Ishikawa (cell line): ENCODE results near the gene KRT35.

ENCODE experiments used
- CEBPB ChIP-seq: IDR thresholded peaks from 2 replicates; pipeline ENCODE4 v1.6.1; 2012
- CREB1 ChIP-seq: IDR thresholded peaks from 2 replicates; pipeline ENCODE4 v1.6.1; 2012; ENCODE audit warnings: low read depth
- EGR1 ChIP-seq: IDR thresholded peaks from 2 replicates; pipeline ENCODE4 v1.6.1; 2012
- EP300 ChIP-seq: IDR thresholded peaks from 2 replicates; pipeline ENCODE4 v1.6.1; 2012; ENCODE audit warnings: borderline replicate concordance
- FOXM1 ChIP-seq: IDR thresholded peaks from 2 replicates; pipeline ENCODE4 v1.6.1; 2012; ENCODE audit warnings: low read depth, borderline replicate concordance
- NFIC ChIP-seq: IDR thresholded peaks from 2 replicates; pipeline ENCODE4 v1.6.1; 2012
- RAD21 ChIP-seq: IDR thresholded peaks from 2 replicates; pipeline ENCODE4 v1.6.1; 2012; ENCODE audit warnings: low read depth
- REST ChIP-seq: IDR thresholded peaks from 2 replicates; pipeline ENCODE4 v1.6.1; 2012; ENCODE audit warnings: low read depth, mild to moderate bottlenecking
- TAF1 ChIP-seq: IDR thresholded peaks from 2 replicates; pipeline ENCODE4 v1.6.1; 2012; ENCODE audit warnings: low read depth, mild to moderate bottlenecking
- TCF12 ChIP-seq: IDR thresholded peaks from 2 replicates; pipeline ENCODE4 v1.6.1; 2012; ENCODE audit warnings: low read depth
- TEAD4 ChIP-seq: IDR thresholded peaks from 2 replicates; pipeline ENCODE4 v1.6.1; 2012
- USF1 ChIP-seq: IDR thresholded peaks from 2 replicates; pipeline ENCODE4 v1.6.1; 2012
- YY1 ChIP-seq: IDR thresholded peaks from 2 replicates; pipeline ENCODE4 v1.6.1; 2012; ENCODE audit warnings: low read depth
- ZBTB7A ChIP-seq: IDR thresholded peaks from 2 replicates; pipeline ENCODE4 v1.6.1; 2012; ENCODE audit warnings: low read depth
- TF ChIP-seq, protein P1 (sequence below): IDR thresholded peaks from 2 replicates; pipeline ENCODE4 v1.6.1; 2012

The KRT35 gene

GRCh38 chr17:41513168-41513547 is 32.2 kb upstream of the KRT35 start:
- TF ChIP-seq TAF1 = no peak
- TF ChIP-seq EGR1 = no peak
- no peak for TF ChIP-seq RAD21
- no peak for TF ChIP-seq CREB1
- peak; percentile 43; the same call in 1 of the 2 replicates for TF ChIP-seq EP300
- TF ChIP-seq NFIC = peak; percentile 93
- TF ChIP-seq ZBTB7A = no peak
- TF ChIP-seq YY1 = no peak
- TF ChIP-seq CEBPB = no peak
- peak; percentile 68 for TF ChIP-seq TCF12
- peak; percentile 42; the same call in 1 of the 2 replicates for TF ChIP-seq TEAD4

DNA sequence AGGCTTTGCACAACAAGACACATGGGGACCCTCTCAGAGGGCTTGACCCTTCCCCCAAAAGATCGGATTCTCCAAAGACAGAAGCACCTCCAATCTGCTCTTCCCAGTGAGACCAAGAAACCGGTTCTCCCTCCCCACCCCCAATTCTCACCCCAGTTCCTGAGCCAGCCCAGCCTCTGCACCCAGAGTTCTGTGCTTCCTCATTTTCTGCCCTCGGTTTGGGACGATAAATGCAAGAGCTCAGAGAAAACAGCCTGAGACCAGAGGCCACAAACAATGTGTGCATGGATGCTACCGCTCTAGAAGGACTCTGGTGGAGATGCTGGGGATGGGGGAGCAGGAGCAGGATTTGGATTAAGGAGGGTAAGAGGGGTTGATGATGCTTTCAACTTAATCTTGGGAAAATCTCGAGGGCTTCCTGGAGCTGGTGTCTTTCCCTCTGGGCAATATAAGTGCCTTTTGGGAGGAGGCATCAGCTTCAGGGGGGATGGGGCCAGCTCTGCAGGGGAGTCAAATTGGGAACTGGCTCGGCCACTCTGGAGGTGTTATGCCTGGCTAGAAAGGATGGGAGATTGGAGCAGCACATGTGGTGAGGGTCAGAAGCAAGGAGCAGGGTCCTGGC is 31.7 kb upstream of the KRT35 start:
- no peak for TF ChIP-seq RAD21
- TF ChIP-seq REST = no peak
- no peak for TF ChIP-seq TCF12
- TF ChIP-seq EGR1 = no peak
- no peak for TF ChIP-seq TEAD4
- no peak for TF ChIP-seq YY1
- TF ChIP-seq ZBTB7A = no peak
- no peak for TF ChIP-seq TAF1
- no peak for TF ChIP-seq EP300
- TF ChIP-seq CREB1 = no peak
- TF ChIP-seq NFIC = no peak
- no peak for TF ChIP-seq FOXM1
- TF ChIP-seq, protein P1, sequence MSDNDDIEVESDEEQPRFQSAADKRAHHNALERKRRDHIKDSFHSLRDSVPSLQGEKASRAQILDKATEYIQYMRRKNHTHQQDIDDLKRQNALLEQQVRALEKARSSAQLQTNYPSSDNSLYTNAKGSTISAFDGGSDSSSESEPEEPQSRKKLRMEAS = no peak
- TF ChIP-seq CEBPB = no peak
- no peak for TF ChIP-seq USF1

DNA sequence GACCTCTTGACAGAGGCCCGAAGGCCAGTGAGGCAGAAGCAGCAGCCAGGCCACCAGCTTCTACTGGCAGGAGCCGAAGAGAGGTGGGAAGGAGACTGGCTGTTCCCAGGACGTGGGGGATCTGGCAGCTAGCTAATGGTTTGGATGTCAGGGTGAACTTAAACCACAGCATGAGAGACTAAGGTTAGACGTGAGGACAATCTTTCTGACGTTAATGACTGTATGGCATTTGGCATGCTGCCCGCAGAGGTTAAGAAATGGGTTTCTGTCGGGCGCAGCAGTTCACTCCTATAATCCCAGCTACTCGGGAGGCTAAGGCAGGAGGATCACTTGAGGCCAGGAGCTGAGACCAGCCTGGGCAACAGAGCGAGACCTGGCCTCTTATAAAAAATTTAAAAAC is 30.8 kb upstream of the KRT35 start:
- no peak for TF ChIP-seq ZBTB7A
- no peak for TF ChIP-seq CEBPB
- no peak for TF ChIP-seq REST
- TF ChIP-seq, protein P1 = no peak
- no peak for TF ChIP-seq FOXM1
- TF ChIP-seq NFIC = no peak
- no peak for TF ChIP-seq CREB1
- TF ChIP-seq TCF12 = no peak
- no peak for TF ChIP-seq YY1
- no peak for TF ChIP-seq TAF1
- TF ChIP-seq TEAD4 = no peak

DNA sequence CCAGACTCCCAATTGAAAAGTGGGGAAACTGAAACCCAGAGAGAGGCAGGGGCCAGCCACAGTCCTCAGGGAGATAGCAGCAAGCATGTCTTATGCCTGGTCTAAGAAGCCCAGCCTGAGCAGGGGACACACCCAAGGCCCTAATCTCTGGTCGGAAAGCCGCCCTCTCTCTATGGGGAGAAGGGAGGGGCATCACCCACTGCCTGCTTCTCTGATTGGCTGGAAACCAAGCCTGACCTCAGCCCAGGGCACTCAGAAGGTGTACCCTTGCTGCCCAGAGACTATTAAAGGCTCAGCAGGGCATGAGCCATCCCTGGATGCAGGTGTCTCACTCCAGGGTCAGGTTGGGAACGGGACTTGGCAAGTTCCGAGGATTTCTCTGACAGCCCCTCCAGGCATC is 30.2 kb upstream of the KRT35 start:
- no peak for TF ChIP-seq FOXM1
- TF ChIP-seq ZBTB7A = no peak
- TF ChIP-seq RAD21 = no peak
- TF ChIP-seq TEAD4 = no peak
- no peak for TF ChIP-seq USF1
- TF ChIP-seq EP300 = no peak
- no peak for TF ChIP-seq TCF12
- TF ChIP-seq REST = no peak
- TF ChIP-seq, protein P1 = no peak
- no peak for TF ChIP-seq TAF1
- no peak for TF ChIP-seq CREB1
- no peak for TF ChIP-seq EGR1
- no peak for TF ChIP-seq YY1
- no peak for TF ChIP-seq NFIC
